Epithelial cell of prostate (primary cell): ENCODE measurements around the gene NRF1.
"Not testable (repeated sequence)": the region's sequence is repeated elsewhere in the genome, so short reads cannot be mapped to it uniquely, and the experiment has no call there.

Experiments used
- DNase-seq: peaks from one replicate; pipeline ENCODE4 v3.0.0-alpha.2; 2011; ENCODE audit warnings: low read depth, low spot score
- H3K27ac ChIP-seq: fragments of 450-650 bp; 2 replicates; pipeline ENCODE4 v1.5.1; 2017; ENCODE audit warnings: mild to moderate bottlenecking

Gene NRF1

GRCh38 chr7:129792721-129793120 is 181.2 kb downstream of the NRF1 start:
- no peak overlapping the region for H3K27ac ChIP-seq
- no peak for DNase-seq

GRCh38 chr7:129793506-129794310 is 182.2 kb downstream of the NRF1 start:
- H3K27ac ChIP-seq, result no peak overlapping the region
- DNase-seq, result no peak

- H3K27ac ChIP-seq, DNase-seq: not testable (repeated sequence)
These were observed 182.9 kb downstream of the NRF1 start for GRCh38 chr7:129794461-129794860.

- no peak overlapping the region for H3K27ac ChIP-seq
- no peak for DNase-seq
These were observed 184.8 kb downstream of the NRF1 start for GRCh38 chr7:129796186-129796775.

- H3K27ac ChIP-seq, result no peak overlapping the region
- no peak for DNase-seq
These were observed 185.8 kb downstream of the NRF1 start for GRCh38 chr7:129797214-129797789.

GRCh38 chr7:129798616-129799349 is 187.3 kb downstream of the NRF1 start:
- no peak for DNase-seq
- no peak overlapping the region for H3K27ac ChIP-seq

- no peak for DNase-seq
- no peak overlapping the region for H3K27ac ChIP-seq
These were observed 187.9 kb downstream of the NRF1 start for GRCh38 chr7:129799350-129799955.

GRCh38 chr7:129800901-129801300 is 189.4 kb downstream of the NRF1 start:
- DNase-seq, result no peak
- H3K27ac ChIP-seq, result no peak overlapping the region

- DNase-seq, result no peak
- H3K27ac ChIP-seq, result no peak overlapping the region
These were observed 190.4 kb downstream of the NRF1 start for GRCh38 chr7:129801882-129802281.

- no peak for DNase-seq
- H3K27ac ChIP-seq, result no peak overlapping the region
These were observed 192.1 kb downstream of the NRF1 start for GRCh38 chr7:129803546-129804081.

- no peak for DNase-seq
- no peak overlapping the region for H3K27ac ChIP-seq
These were observed 192.8 kb downstream of the NRF1 start for GRCh38 chr7:129804111-129804889.

GRCh38 chr7:129804890-129805719 is 193.6 kb downstream of the NRF1 start:
- H3K27ac ChIP-seq, result no peak overlapping the region
- no peak for DNase-seq
